Adrenal gland (tissue), 5 donors: Measurements from ENCODE around the gene AMHR2.

Source experiments
- POLR2A ChIP-seq, 2 donors: fragments of 450-650 bp; IDR thresholded peaks; one replicate each; pipeline ENCODE4 v1.6.1; 2017; ENCODE audit warnings: antibody characterized with exemption in 2 of 2, mild to moderate bottlenecking in 2 of 2, moderate library complexity in 1 of 2
- TF ChIP-seq, protein P1 (sequence below), 6 experiments: fragments of 450-650 bp in 4 of 6; fragments of 200-600 bp in 2 of 6; sonication (generic) in 1 of 6; IDR thresholded peaks; 1 replicate in 5 of 6; 2 replicates in 1 of 6; pipeline versions ENCODE4 v1.5.1 to v1.8.0; 2016 to 2021; ENCODE audit warnings: antibody characterized with exemption in 6 of 6, mild to moderate bottlenecking in 2 of 6, moderate library complexity in 1 of 6
- donor health status: DM: no; HTN: no; CAD: no.

DNA sequence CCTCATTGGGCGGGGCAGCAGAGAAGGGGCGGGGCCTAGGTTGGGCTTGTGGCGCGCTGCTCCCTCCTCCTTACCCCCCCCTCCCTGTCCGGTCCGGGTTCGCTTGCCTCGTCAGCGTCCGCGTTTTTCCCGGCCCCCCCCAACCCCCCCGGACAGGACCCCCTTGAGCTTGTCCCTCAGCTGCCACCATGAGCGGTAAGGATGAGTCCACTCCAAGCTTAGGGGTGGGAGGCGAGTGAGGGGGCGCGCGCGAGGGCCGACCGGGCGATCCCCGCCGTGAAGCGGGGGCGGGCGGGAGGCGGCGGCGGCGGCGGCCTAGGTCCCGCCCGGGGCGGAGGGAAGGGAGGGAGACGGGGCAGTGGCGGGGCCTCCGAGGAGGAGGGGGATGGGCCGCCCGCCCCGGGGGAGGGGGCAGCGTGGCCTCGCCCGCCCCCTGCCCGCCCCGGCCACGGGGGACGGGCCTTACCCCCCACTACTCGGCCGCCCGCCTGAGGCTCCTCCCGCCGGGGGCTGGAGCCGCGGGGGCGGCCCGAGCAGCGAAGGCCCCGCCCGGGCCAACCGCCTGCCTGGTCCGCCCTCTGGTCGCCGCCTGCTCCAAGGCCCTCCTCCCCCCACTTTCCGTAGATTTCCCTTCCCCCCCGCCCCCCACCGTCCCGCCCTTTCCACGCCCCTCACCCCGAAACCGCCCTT is 43.4 kb upstream of the AMHR2 start, which contains the start of gene SP1:
- TF ChIP-seq, protein P1, sequence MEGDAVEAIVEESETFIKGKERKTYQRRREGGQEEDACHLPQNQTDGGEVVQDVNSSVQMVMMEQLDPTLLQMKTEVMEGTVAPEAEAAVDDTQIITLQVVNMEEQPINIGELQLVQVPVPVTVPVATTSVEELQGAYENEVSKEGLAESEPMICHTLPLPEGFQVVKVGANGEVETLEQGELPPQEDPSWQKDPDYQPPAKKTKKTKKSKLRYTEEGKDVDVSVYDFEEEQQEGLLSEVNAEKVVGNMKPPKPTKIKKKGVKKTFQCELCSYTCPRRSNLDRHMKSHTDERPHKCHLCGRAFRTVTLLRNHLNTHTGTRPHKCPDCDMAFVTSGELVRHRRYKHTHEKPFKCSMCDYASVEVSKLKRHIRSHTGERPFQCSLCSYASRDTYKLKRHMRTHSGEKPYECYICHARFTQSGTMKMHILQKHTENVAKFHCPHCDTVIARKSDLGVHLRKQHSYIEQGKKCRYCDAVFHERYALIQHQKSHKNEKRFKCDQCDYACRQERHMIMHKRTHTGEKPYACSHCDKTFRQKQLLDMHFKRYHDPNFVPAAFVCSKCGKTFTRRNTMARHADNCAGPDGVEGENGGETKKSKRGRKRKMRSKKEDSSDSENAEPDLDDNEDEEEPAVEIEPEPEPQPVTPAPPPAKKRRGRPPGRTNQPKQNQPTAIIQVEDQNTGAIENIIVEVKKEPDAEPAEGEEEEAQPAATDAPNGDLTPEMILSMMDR (IDR thresholded peaks at IDR 0.05), result no peak
- TF ChIP-seq POLR2A (IDR thresholded peaks at IDR 0.05), result peak; percentile 36 to 45
